Measurements from ENCODE around the gene PTPRT.

GRCh38 chr20:42461965-42462593 is 727.6 kb downstream of the PTPRT start:
- TF ChIP-seq CTCF (conservative IDR thresholded peaks at IDR 0.05; ENCODE audit: low read depth, low read length) (no peak), POLR2A (IDR thresholded peaks at IDR 0.05; ENCODE audit: low read depth, low read length) (no peak), USF2 (IDR thresholded peaks at IDR 0.05; ENCODE audit: low read depth, low read length) (no peak), SMC3 (IDR thresholded peaks at IDR 0.05; ENCODE audit: low read depth, low read length) (no peak), RAD21 (IDR thresholded peaks at IDR 0.05; ENCODE audit: low read length) (no peak), RFX5 (IDR thresholded peaks at IDR 0.05; ENCODE audit: low read depth, low read length) (no peak), ELK1 (IDR thresholded peaks at IDR 0.05; ENCODE audit: borderline replicate concordance, low read depth, low read length) (no peak), NFE2L2 (IDR thresholded peaks at IDR 0.05; ENCODE audit: low read depth, low read length) (no peak), CHD1 (IDR thresholded peaks at IDR 0.05; ENCODE audit: low read depth, low read length) (no peak), CEBPB (IDR thresholded peaks at IDR 0.05; ENCODE audit: low read depth, low read length) (no peak), MXI1 (IDR thresholded peaks at IDR 0.05; ENCODE audit: borderline replicate concordance, low read depth, low read length) (no peak), MAFK (IDR thresholded peaks at IDR 0.05; ENCODE audit: low read depth, low read length) (no peak), MAZ (IDR thresholded peaks at IDR 0.05; ENCODE audit: borderline replicate concordance, low read depth, low read length) (no peak), BHLHE40 (IDR thresholded peaks at IDR 0.05; ENCODE audit: low read depth, low read length) (no peak)

Measured in IMR-90 (cell line).